ENCODE measurements around the gene AFF2. TPM values are rescaled to one million over a fixed set of nuclear protein-coding genes. Genes with fewer than 3 reads are reported as not detected.

The AFF2 gene
- total and polyA plus RNA-seq, 2 donors (not counting 3 experiments of a cell fraction or from before 2014, with no cell fraction given), result 0.03 to 0.07 TPM

GRCh38 chrX:148588649-148589310 is 88.4 kb downstream of the AFF2 start:
- intact Hi-C loops (cut with micrococcal nuclease) (no loop called here), dilution Hi-C loops (cut with MboI; ENCODE audit: extremely low pct_ligation_motif_present, low sequenced_read_pairs) (no loop called here)
- no peak overlapping the region for H2AFZ ChIP-seq (ENCODE audit: low read depth, low read length)
- DNase-seq (ENCODE audit: low read depth, low spot score) (no peak), FAIRE-seq (no peak)
- no TSS peak for BruUV-seq (replicated peaks)
- no peaks in the 10 kb centered on the region for H3K9me1 ChIP-seq (replicated peaks; ENCODE audit: control insufficient read depth, extremely low read depth, insufficient read depth, low read length)
- H3K27ac ChIP-seq (ENCODE audit: insufficient read depth, low read depth, low read length), result no peak overlapping the region
- TF ChIP-seq CTCF (IDR thresholded peaks at IDR 0.05; ENCODE audit: extremely low read depth in 1 of 2, insufficient read depth in 1 of 2, low read depth in 1 of 2, low read length in 2 of 2) (no peak), POLR2AphosphoS5 (IDR thresholded peaks at IDR 0.05; ENCODE audit: insufficient read depth, low read depth, low read length) (no peak), JUN (IDR thresholded peaks at IDR 0.05; ENCODE audit: borderline replicate concordance, insufficient read depth, insufficient read length, low read depth) (no peak), MYC (IDR thresholded peaks at IDR 0.05; ENCODE audit: low read depth, low read length) (no peak), POLR2A (IDR thresholded peaks at IDR 0.05; ENCODE audit: low read depth, low read length) (no peak)
- no peaks in the 10 kb centered on the region for H3K79me2 ChIP-seq (ENCODE audit: control insufficient read depth, insufficient read depth, low read length)
- no peak overlapping the region for H3K4me2 ChIP-seq (ENCODE audit: insufficient read depth, low read length)
- H3K4me3 ChIP-seq (replicated peaks in 1 of 3; ENCODE audit: insufficient read depth in 1 of 3, low read depth in 1 of 3, low read length in 3 of 3), result no peak overlapping the region
- ChIA-PET CTCF (no interaction called here), POLR2A (no interaction called here)
- no peaks in the 10 kb centered on the region for H3K9me3 ChIP-seq (replicated peaks; ENCODE audit: control insufficient read depth, insufficient read depth, low read length)
- no peaks in the 10 kb centered on the region for H3K27me3 ChIP-seq (ENCODE audit: control insufficient read depth in 2 of 2, insufficient read depth in 2 of 2, low read length in 2 of 2)
- no peaks in the 10 kb centered on the region for H3K4me1 ChIP-seq (ENCODE audit: control insufficient read depth, extremely low read depth, insufficient read depth, low read length)
- H3K36me3 ChIP-seq (ENCODE audit: control insufficient read depth in 2 of 2, extremely low read depth in 1 of 2, insufficient read depth in 2 of 2, low read length in 2 of 2), result no peaks in the 10 kb centered on the region
- no peak overlapping the region for H3K9ac ChIP-seq (replicated peaks; ENCODE audit: extremely low read depth, insufficient read depth, low read length)
- H4K20me1 ChIP-seq (replicated peaks; ENCODE audit: control insufficient read depth, extremely low read depth, insufficient read depth, low read length), result no peaks in the 10 kb centered on the region

- Histone ChIP-seq H3K27me3 (ENCODE audit: control insufficient read depth in 2 of 2, insufficient read depth in 2 of 2, low read length in 2 of 2) (no peaks in the 10 kb centered on the region), H3K4me2 (ENCODE audit: insufficient read depth, low read length) (no peak overlapping the region), H3K4me3 (replicated peaks in 1 of 3; ENCODE audit: insufficient read depth in 1 of 3, low read depth in 1 of 3, low read length in 3 of 3) (no peak overlapping the region), H3K9me1 (replicated peaks; ENCODE audit: control insufficient read depth, extremely low read depth, insufficient read depth, low read length) (no peaks in the 10 kb centered on the region), H3K27ac (ENCODE audit: insufficient read depth, low read depth, low read length) (no peak overlapping the region), H3K79me2 (ENCODE audit: control insufficient read depth, insufficient read depth, low read length) (no peaks in the 10 kb centered on the region), H3K9ac (replicated peaks; ENCODE audit: extremely low read depth, insufficient read depth, low read length) (no peak overlapping the region), H3K9me3 (replicated peaks; ENCODE audit: control insufficient read depth, insufficient read depth, low read length) (no peaks in the 10 kb centered on the region), H2AFZ (ENCODE audit: low read depth, low read length) (no peak overlapping the region), H4K20me1 (replicated peaks; ENCODE audit: control insufficient read depth, extremely low read depth, insufficient read depth, low read length) (no peaks in the 10 kb centered on the region), H3K36me3 (ENCODE audit: control insufficient read depth in 2 of 2, extremely low read depth in 1 of 2, insufficient read depth in 2 of 2, low read length in 2 of 2) (no peaks in the 10 kb centered on the region), H3K4me1 (ENCODE audit: control insufficient read depth, extremely low read depth, insufficient read depth, low read length) (no peaks in the 10 kb centered on the region)
- dilution Hi-C loops (cut with MboI; ENCODE audit: extremely low pct_ligation_motif_present, low sequenced_read_pairs) (no loop called here), intact Hi-C loops (cut with micrococcal nuclease) (no loop called here)
- CTCF ChIA-PET, result no interaction called here
- TF ChIP-seq POLR2AphosphoS5 (IDR thresholded peaks at IDR 0.05; ENCODE audit: insufficient read depth, low read depth, low read length) (no peak), MAX (IDR thresholded peaks at IDR 0.05; ENCODE audit: insufficient read depth, insufficient read length) (no peak), POLR2A (IDR thresholded peaks at IDR 0.05; ENCODE audit: low read depth, low read length) (no peak), FOS (IDR thresholded peaks at IDR 0.05; ENCODE audit: borderline replicate concordance, insufficient read depth, low read length) (no peak), EZH2 (IDR thresholded peaks at IDR 0.05; ENCODE audit: borderline replicate concordance, low read depth, low read length, severe bottlenecking) (no peak), GATA2 (IDR thresholded peaks at IDR 0.05; ENCODE audit: insufficient read depth, insufficient read length, low read depth, low read length) (no peak), JUN (IDR thresholded peaks at IDR 0.05; ENCODE audit: borderline replicate concordance, insufficient read depth, insufficient read length, low read depth) (no peak), MYC (IDR thresholded peaks at IDR 0.05; ENCODE audit: low read depth, low read length) (no peak), CTCF (IDR thresholded peaks at IDR 0.05; ENCODE audit: extremely low read depth in 1 of 2, insufficient read depth in 1 of 2, low read depth in 1 of 2, low read length in 2 of 2) (no peak)
- POLR2A ChIA-PET, result no interaction called here
- no peak for DNase-seq (ENCODE audit: low read depth, low spot score)
- no TSS peak for BruUV-seq (replicated peaks)
- FAIRE-seq, result no peak
Observed at GRCh38 chrX:148592595-148592994, 92.2 kb downstream of the AFF2 start.

Data from endothelial cell of umbilical vein (primary cell).